ENCODE data around the gene GKAP1. TPM values are rescaled to one million over a fixed set of nuclear protein-coding genes. Genes with fewer than 3 reads are reported as not detected.

The GKAP1 gene
- total and polyA plus RNA-seq, 2 donors (not counting 3 experiments of a cell fraction or from before 2014, with no cell fraction given) = 1.3 to 2.5 TPM

DNA sequence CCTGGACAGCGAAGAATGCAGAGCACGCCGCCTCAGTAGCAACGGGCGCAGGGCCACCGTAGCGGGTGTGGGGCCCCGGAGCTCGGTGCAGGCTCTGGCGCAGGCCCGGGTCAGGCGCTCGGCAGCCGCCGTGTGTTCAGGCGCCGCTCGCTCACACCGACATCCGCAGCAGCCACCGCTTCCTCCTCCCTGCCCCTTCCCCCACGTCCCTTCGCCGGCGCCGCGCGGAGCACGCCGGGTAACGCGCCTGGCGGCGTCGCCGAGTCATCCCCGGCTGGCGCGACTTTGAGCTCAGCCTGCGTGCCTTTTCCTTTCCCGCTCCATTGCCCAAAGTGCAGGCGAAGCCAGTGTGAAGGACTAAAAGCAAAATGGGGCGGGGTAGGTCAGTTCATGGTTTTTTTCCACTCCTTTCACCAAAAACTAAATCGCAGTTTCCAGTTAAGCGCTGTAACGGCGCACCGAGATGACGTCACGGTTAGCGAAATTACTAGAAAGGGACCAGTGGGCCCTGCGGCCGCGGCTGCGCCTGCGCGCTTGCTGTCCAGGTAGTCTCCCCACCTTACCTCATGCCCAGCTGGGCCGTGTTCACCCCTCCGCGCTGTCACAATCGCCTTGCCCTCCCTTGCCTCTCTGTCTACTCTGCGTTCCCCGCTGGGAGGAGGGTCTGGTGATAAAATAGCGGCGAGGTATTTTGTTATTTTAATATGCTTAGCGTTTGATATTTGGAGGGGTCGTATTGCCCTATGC lies 109.6 kb downstream of the GKAP1 start, which contains the start of gene UBQLN1:
UBQLN1 (minus strand) TSS at position 191 of the 747 bp plus-strand sequence. CDS start 279 bp downstream, outside the sequence.
- H3K9me1 ChIP-seq (replicated peaks; ENCODE audit: control insufficient read depth, extremely low read depth, insufficient read depth, low read length) = no peaks in the 10 kb centered on the region
- POLR2A ChIA-PET = interaction anchor here (0.6 to 2.8 kb wide), 3 partner anchors 10 to 58 kb away, joined by 3 to 14 read pairs (median 11); no protein-coding TSS in a partner anchor
- peak within 1 kb of the TSS; percentile 99 for H3K27ac ChIP-seq (ENCODE audit: insufficient read depth, low read depth, low read length)
- peaks cover 16% of the 10 kb centered on the region for H3K4me1 ChIP-seq (ENCODE audit: control insufficient read depth, extremely low read depth, insufficient read depth, low read length)
- CTCF ChIA-PET = interaction anchor here (0.6 to 3.8 kb wide), 7 partner anchors 10 to 87 kb away, joined by 3 to 25 read pairs (median 4); no protein-coding TSS in a partner anchor
- dilution Hi-C loops (cut with MboI; ENCODE audit: extremely low pct_ligation_motif_present, low sequenced_read_pairs) (no loop called here), intact Hi-C loops (cut with micrococcal nuclease) (loop anchor here (1.0 to 5.0 kb wide), 8 partner anchors 42 to 489 kb away; partner anchors contain the start of genes GKAP1, HNRNPK, IDNK and KIF27)
- TF ChIP-seq, protein P1, sequence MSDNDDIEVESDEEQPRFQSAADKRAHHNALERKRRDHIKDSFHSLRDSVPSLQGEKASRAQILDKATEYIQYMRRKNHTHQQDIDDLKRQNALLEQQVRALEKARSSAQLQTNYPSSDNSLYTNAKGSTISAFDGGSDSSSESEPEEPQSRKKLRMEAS (IDR thresholded peaks at IDR 0.05; ENCODE audit: insufficient read depth, insufficient read length) = peak; percentile 58
- TF ChIP-seq, protein P2, sequence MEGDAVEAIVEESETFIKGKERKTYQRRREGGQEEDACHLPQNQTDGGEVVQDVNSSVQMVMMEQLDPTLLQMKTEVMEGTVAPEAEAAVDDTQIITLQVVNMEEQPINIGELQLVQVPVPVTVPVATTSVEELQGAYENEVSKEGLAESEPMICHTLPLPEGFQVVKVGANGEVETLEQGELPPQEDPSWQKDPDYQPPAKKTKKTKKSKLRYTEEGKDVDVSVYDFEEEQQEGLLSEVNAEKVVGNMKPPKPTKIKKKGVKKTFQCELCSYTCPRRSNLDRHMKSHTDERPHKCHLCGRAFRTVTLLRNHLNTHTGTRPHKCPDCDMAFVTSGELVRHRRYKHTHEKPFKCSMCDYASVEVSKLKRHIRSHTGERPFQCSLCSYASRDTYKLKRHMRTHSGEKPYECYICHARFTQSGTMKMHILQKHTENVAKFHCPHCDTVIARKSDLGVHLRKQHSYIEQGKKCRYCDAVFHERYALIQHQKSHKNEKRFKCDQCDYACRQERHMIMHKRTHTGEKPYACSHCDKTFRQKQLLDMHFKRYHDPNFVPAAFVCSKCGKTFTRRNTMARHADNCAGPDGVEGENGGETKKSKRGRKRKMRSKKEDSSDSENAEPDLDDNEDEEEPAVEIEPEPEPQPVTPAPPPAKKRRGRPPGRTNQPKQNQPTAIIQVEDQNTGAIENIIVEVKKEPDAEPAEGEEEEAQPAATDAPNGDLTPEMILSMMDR (IDR thresholded peaks at IDR 0.05; ENCODE audit: extremely low read depth in 1 of 2, insufficient read depth in 1 of 2, low read depth in 1 of 2, low read length in 2 of 2) = no peak
- TF ChIP-seq POLR2AphosphoS5 (IDR thresholded peaks at IDR 0.05; ENCODE audit: insufficient read depth, low read depth, low read length) (peak; percentile 95), MYC (IDR thresholded peaks at IDR 0.05; ENCODE audit: low read depth, low read length) (peak; percentile 91), JUN (IDR thresholded peaks at IDR 0.05; ENCODE audit: borderline replicate concordance, insufficient read depth, insufficient read length, low read depth) (peak; percentile 74), POLR2A (IDR thresholded peaks at IDR 0.05; ENCODE audit: low read depth, low read length) (peak; percentile 93), GATA2 (IDR thresholded peaks at IDR 0.05; ENCODE audit: insufficient read depth, insufficient read length, low read depth, low read length) (no peak), EZH2 (IDR thresholded peaks at IDR 0.05; ENCODE audit: borderline replicate concordance, low read depth, low read length, severe bottlenecking) (no peak), FOS (IDR thresholded peaks at IDR 0.05; ENCODE audit: borderline replicate concordance, insufficient read depth, low read length) (peak; percentile 23)
- no peaks in the 10 kb centered on the region for H4K20me1 ChIP-seq (replicated peaks; ENCODE audit: control insufficient read depth, extremely low read depth, insufficient read depth, low read length)
- no peaks in the 10 kb centered on the region for H3K27me3 ChIP-seq (ENCODE audit: control insufficient read depth in 2 of 2, insufficient read depth in 2 of 2, low read length in 2 of 2)
- H3K36me3 ChIP-seq (ENCODE audit: control insufficient read depth in 2 of 2, extremely low read depth in 1 of 2, insufficient read depth in 2 of 2, low read length in 2 of 2) = no peaks in the 10 kb centered on the region
- FAIRE-seq (peak; percentile 87), DNase-seq (ENCODE audit: low read depth, low spot score) (peak; percentile 93)
- peaks cover 48% of the 10 kb centered on the region for H3K79me2 ChIP-seq (ENCODE audit: control insufficient read depth, insufficient read depth, low read length)
- no peaks in the 10 kb centered on the region for H3K9me3 ChIP-seq (replicated peaks; ENCODE audit: control insufficient read depth, insufficient read depth, low read length)
- H3K4me3 ChIP-seq (replicated peaks in 1 of 3; ENCODE audit: insufficient read depth in 1 of 3, low read depth in 1 of 3, low read length in 3 of 3) = peak within 1 kb of the TSS; percentile 18 to 100 (median 57)
- H3K4me2 ChIP-seq (ENCODE audit: insufficient read depth, low read length) = peak within 1 kb of the TSS; percentile 99
- no TSS peak for BruUV-seq (replicated peaks)
- peak within 1 kb of the TSS; percentile 99 for H3K9ac ChIP-seq (replicated peaks; ENCODE audit: extremely low read depth, insufficient read depth, low read length)
- H2AFZ ChIP-seq (ENCODE audit: low read depth, low read length) = peak within 1 kb of the TSS; percentile 83
